AG09319 (cell line): ENCODE measurements around the gene CNOT3.

Source experiments
- DNase-seq: peaks from one replicate; pipeline ENCODE4 v3.0.0-alpha.2; 2010; ENCODE audit warnings: low read depth; ENCODE audit errors: extremely low read depth
- TF ChIP-seq, protein P1 (sequence below): IDR thresholded peaks from 2 replicates; pipeline ENCODE4 v1.5.1; 2011; ENCODE audit warnings: low read depth, mild to moderate bottlenecking, inconsistent platforms, low read length, moderate library complexity

The CNOT3 gene

DNA sequence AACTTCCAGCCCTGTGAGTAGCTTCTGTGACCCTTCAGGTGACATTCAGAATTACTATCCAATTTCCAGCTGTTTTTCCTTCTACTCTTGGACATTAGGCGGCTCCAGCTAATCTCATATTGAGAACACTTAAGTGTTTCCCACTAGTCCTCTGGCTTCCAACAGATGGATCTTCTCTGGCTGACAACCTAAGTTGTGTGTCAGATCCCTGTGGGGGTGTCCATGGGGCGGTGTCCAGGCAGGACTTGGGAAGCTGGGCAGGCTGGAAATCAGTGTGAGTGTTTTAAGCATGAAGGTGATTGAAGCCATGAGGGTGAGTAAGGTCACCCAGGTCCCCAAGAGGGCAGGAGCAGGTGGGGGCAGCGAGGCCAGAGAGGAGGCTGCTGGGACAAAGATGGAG, 10.1 kb downstream of the CNOT3 start:
- DNase-seq, result no peak
- TF ChIP-seq, protein P1, sequence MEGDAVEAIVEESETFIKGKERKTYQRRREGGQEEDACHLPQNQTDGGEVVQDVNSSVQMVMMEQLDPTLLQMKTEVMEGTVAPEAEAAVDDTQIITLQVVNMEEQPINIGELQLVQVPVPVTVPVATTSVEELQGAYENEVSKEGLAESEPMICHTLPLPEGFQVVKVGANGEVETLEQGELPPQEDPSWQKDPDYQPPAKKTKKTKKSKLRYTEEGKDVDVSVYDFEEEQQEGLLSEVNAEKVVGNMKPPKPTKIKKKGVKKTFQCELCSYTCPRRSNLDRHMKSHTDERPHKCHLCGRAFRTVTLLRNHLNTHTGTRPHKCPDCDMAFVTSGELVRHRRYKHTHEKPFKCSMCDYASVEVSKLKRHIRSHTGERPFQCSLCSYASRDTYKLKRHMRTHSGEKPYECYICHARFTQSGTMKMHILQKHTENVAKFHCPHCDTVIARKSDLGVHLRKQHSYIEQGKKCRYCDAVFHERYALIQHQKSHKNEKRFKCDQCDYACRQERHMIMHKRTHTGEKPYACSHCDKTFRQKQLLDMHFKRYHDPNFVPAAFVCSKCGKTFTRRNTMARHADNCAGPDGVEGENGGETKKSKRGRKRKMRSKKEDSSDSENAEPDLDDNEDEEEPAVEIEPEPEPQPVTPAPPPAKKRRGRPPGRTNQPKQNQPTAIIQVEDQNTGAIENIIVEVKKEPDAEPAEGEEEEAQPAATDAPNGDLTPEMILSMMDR, result no peak

DNA sequence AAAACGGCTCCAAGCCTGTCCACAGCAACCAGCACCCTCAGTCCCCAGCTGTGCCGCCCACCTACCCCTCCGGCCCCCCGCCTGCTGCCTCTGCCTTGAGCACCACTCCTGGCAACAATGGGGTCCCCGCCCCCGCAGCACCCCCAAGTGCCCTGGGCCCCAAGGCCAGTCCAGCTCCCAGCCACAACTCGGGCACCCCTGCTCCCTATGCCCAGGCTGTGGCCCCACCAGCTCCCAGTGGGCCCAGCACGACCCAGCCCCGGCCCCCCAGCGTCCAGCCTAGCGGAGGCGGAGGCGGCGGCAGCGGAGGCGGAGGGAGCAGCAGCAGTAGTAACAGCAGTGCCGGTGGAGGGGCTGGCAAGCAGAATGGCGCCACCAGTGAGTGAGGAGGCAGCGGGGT, 10.6 kb downstream of the CNOT3 start:
- no peak for DNase-seq
- TF ChIP-seq, protein P1, result no peak

DNA sequence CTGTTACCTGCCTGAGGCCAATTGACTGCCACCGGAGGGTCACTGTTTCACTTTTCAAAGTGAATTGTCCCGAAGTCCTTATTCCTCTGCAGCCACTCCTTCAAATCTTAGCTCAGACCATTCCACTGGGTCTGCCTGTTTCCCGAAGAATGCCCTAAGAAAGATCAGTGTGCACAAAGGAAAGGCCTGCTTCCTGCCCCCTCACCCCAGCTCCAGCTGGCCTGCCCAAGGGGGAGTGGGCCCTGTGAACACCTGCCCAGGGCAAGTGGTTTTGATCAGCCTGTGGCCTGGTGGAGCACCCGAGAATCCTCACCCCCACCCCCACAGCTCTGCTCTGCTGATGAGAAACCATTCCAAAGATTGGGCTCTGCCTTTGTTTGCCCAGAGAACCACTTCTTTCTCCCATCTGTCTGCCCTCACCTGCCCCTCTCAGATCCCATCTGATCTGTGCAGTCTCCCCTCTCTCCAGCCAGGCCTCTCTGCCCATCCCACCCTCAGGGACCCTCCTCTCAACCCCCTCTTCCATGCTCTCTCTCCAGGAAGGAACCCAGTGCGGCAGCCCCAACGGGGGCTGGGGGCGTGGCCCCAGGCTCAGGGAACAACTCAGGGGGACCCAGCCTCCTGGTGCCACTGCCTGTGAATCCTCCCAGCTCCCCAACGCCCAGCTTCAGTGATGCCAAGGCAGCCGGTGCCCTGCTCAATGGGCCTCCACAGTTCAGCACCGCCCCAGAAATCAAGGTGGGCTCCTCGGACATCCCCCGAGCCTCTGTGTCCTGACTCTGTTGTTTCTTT, 11.7 kb downstream of the CNOT3 start:
- DNase-seq, result no peak
- TF ChIP-seq, protein P1, result no peak

DNA sequence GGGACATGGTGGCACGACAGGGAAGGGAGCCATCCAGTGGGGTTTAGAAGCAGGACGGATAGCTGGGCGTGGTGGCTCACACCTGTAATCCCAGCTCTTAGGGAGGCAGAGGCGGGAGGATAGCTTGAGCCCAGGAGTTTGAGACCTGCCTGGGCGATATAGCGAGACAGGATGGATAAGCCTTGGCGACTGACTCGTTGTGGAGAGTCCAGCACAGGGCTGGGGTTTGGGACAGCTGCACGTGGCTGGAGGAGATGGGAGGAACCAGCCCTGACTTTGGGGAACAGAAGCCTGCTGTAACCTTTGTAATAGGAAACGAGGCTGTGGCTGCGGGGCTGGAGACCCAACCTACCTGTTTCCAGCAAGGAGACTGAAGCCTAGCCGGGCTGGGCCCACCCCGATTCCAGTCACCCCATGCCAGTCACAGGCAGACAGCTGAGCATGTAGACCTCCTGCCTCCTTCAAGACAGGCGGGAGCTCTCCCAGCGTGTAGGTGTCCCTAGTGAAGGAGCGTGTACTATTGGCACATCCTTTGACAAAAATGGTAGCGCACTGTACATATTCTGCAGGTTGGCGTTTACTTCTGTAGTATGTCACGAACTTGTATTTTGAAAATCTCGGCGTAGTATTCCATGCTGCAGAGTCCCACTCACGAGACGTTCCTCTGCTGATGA, 13.9 kb downstream of the CNOT3 start:
- TF ChIP-seq, protein P1, result no peak

DNA sequence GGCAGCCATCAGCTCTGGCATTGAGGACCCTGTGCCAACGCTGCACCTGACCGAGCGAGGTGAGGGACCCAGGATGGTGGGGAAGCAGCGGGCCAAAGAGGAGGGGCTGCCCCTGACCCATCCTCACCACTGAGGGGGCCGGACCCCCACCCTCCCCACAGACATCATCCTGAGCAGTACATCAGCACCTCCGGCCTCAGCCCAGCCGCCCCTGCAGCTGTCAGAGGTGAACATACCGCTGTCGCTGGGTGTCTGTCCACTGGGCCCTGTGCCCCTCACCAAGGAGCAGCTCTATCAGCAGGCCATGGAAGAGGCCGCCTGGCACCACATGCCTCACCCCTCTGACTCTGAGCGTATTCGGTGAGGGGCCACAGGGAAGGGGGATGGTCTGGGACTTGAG, 14.7 kb downstream of the CNOT3 start:
- no peak for DNase-seq
- TF ChIP-seq, protein P1, result no peak

More for the DNA sequence above, 13.9 kb downstream of the CNOT3 start:
- no peak for DNase-seq

DNA sequence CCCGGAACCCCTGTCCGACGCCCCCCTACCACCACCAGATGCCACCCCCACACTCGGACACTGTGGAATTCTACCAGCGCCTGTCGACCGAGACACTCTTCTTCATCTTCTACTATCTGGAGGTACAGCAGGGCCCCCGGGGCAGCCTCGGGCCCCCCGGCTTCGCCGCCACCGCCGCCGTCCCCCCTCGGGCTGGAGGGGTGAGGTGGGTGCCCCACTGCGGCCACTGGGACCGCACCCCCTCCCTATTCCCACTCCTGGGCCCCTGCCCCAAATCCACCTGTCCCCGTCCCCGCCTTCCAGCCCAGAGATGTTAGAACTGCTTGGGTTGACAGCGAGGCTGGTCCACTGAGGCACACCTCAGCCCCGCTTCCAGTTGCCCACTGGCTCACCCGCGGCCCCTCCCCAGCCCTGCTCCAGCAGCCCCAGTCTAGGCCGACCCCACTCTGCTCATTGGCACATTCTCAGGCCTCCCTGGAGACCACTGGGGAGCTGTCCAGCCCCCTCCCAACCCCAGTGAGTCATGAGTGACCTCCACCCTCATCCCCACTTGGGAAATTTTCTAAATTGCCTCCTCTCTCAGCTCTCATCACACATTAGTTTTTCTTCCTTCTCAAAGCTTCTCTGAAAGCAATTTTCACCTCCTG, 15.4 kb downstream of the CNOT3 start:
- TF ChIP-seq, protein P1, result no peak
- no peak for DNase-seq
